NCI-H82 (cell line): Measurements from ENCODE around the gene PAK2.
A peak's percentile ranks its signal among the peaks of the same experiment; 100 is the strongest.
"Not testable (repeated sequence)": the region's sequence is repeated elsewhere in the genome, so short reads cannot be mapped to it uniquely, and the experiment has no call there.

ENCODE experiments used
- DNase-seq: peaks from one replicate; lab custom pipeline; 2025; lab: John Stamatoyannopoulos, UW

The PAK2 gene

GRCh38 chr3:196736670-196737374 lies 2.8 kb upstream of the PAK2 start:
- DNase-seq, result no peak

GRCh38 chr3:196737655-196738054 lies 2.0 kb upstream of the PAK2 start:
- DNase-seq, result no peak

GRCh38 chr3:196740481-196741248 lies 1.0 kb downstream of the PAK2 start:
- peak; percentile 76 for DNase-seq

GRCh38 chr3:196741249-196741889 lies 1.7 kb downstream of the PAK2 start:
- DNase-seq, result peak; percentile 40

- DNase-seq, result not testable (repeated sequence)
Measured at GRCh38 chr3:196743569-196743968, 3.9 kb downstream of the PAK2 start.

- DNase-seq, result no peak
Measured at GRCh38 chr3:196749125-196749524, 9.5 kb downstream of the PAK2 start.

- DNase-seq, result no peak
Measured at GRCh38 chr3:196753201-196753600, 13.5 kb downstream of the PAK2 start.

GRCh38 chr3:196754091-196754981 lies 14.7 kb downstream of the PAK2 start:
- DNase-seq, result no peak

GRCh38 chr3:196756732-196757131 lies 17.1 kb downstream of the PAK2 start:
- no peak for DNase-seq

GRCh38 chr3:196757876-196758739 lies 18.5 kb downstream of the PAK2 start:
- no peak for DNase-seq

GRCh38 chr3:196763179-196763578 lies 23.5 kb downstream of the PAK2 start:
- no peak for DNase-seq

GRCh38 chr3:196765454-196765853 lies 25.8 kb downstream of the PAK2 start:
- no peak for DNase-seq

GRCh38 chr3:196771067-196771466 lies 31.4 kb downstream of the PAK2 start:
- DNase-seq, result no peak

- peak; percentile 82 for DNase-seq
Measured at GRCh38 chr3:196772102-196772501, 32.4 kb downstream of the PAK2 start.

GRCh38 chr3:196772897-196773296 lies 33.2 kb downstream of the PAK2 start:
- DNase-seq, result no peak

- peak; percentile 44 for DNase-seq
Measured at GRCh38 chr3:196774191-196774820, 34.6 kb downstream of the PAK2 start.

- no peak for DNase-seq
Measured at GRCh38 chr3:196774848-196775422, 35.3 kb downstream of the PAK2 start.

- DNase-seq, result no peak
Measured at GRCh38 chr3:196775938-196776337, 36.3 kb downstream of the PAK2 start.

- DNase-seq, result no peak
Measured at GRCh38 chr3:196777836-196778235, 38.2 kb downstream of the PAK2 start.

GRCh38 chr3:196778755-196779154 lies 39.1 kb downstream of the PAK2 start:
- DNase-seq, result no peak
